Activated CD4-positive, alpha-beta T cell treated with anti-CD3 and anti-CD28 coated beads for 48 hours (primary cell): Measurements from ENCODE around the gene TMIE.

Source experiments
- DNase-seq: peaks from one replicate; pipeline ENCODE4 v3.0.0-alpha.2; 2020

The TMIE gene

GRCh38 chr3:46669191-46669999 lies 31.8 kb upstream of the TMIE start:
- no peak for DNase-seq

GRCh38 chr3:46670000-46670890 lies 30.9 kb upstream of the TMIE start:
- DNase-seq: no peak

- no peak for DNase-seq
Observed at GRCh38 chr3:46670891-46671427, 30.2 kb upstream of the TMIE start.

GRCh38 chr3:46671541-46672348 lies 29.4 kb upstream of the TMIE start:
- no peak for DNase-seq

- DNase-seq: no peak
Observed at GRCh38 chr3:46672349-46672695, 28.9 kb upstream of the TMIE start.

- no peak for DNase-seq
Observed at GRCh38 chr3:46673151-46674030, 27.8 kb upstream of the TMIE start.

- no peak for DNase-seq
Observed at GRCh38 chr3:46674031-46674845, 27.0 kb upstream of the TMIE start.

GRCh38 chr3:46675426-46675825 lies 25.8 kb upstream of the TMIE start:
- no peak for DNase-seq

- no peak for DNase-seq
Observed at GRCh38 chr3:46675843-46676567, 25.2 kb upstream of the TMIE start.

- no peak for DNase-seq
Observed at GRCh38 chr3:46676601-46677410, 24.4 kb upstream of the TMIE start.

GRCh38 chr3:46677411-46677726 lies 23.8 kb upstream of the TMIE start:
- no peak for DNase-seq

- DNase-seq: no peak
Observed at GRCh38 chr3:46678280-46678679, 22.9 kb upstream of the TMIE start.

GRCh38 chr3:46679681-46680080 lies 21.5 kb upstream of the TMIE start:
- DNase-seq: no peak

GRCh38 chr3:46680298-46680826 lies 20.8 kb upstream of the TMIE start:
- no peak for DNase-seq

- no peak for DNase-seq
Observed at GRCh38 chr3:46681387-46681786, 19.8 kb upstream of the TMIE start.

- no peak for DNase-seq
Observed at GRCh38 chr3:46681856-46682540, 19.2 kb upstream of the TMIE start.

GRCh38 chr3:46682974-46683373 lies 18.2 kb upstream of the TMIE start:
- DNase-seq: no peak

- DNase-seq: no peak
Observed at GRCh38 chr3:46684891-46685290, 16.3 kb upstream of the TMIE start.

GRCh38 chr3:46685446-46685845 lies 15.7 kb upstream of the TMIE start:
- DNase-seq: no peak
